NCI-H510A treated with DMSO at 0.1 percent for 48 hours (cell line): ENCODE data around the gene FKBP2.
"Not testable (repeated sequence)": the region's sequence is repeated elsewhere in the genome, so short reads cannot be mapped to it uniquely, and the experiment has no call there.

Source experiments
- DNase-seq: peaks from one replicate; lab custom pipeline; 2025; lab: John Stamatoyannopoulos, UW

The FKBP2 gene

DNA sequence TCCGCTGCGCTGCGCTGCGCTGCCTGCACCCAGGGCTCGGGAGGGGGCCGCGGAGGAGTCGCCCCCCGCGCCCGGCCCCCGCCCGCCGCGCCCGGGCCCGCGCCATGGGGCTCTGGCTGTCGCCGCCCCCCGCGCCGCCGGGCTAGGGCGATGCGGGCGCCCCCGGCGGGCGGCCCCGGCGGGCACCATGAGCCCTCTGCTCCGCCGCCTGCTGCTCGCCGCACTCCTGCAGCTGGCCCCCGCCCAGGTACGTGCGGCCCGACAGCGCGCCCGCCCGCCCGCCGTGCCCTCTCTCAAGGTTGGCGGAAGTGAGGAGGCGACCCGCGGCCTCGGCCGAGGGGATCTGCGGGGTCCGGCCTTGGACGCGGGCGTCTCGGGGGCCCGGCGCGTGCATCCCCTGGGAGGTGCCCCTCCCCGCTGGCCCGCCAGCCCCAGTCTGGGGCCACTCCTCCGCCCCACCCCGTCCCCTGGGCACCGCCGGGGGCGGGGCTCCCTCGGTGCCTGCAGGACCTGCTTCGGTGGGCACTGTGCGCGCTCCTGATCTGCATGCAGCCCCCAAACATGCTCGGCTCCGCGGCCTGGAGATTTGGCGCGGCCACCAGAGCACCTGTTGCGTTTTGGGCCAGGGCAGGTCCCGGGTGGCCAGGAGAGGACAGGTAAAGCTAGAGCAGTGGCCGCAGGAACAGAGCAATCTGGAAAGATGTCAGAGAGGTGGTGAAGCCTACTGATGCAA lies 6.1 kb upstream of the FKBP2 start:
- no peak for DNase-seq

DNA sequence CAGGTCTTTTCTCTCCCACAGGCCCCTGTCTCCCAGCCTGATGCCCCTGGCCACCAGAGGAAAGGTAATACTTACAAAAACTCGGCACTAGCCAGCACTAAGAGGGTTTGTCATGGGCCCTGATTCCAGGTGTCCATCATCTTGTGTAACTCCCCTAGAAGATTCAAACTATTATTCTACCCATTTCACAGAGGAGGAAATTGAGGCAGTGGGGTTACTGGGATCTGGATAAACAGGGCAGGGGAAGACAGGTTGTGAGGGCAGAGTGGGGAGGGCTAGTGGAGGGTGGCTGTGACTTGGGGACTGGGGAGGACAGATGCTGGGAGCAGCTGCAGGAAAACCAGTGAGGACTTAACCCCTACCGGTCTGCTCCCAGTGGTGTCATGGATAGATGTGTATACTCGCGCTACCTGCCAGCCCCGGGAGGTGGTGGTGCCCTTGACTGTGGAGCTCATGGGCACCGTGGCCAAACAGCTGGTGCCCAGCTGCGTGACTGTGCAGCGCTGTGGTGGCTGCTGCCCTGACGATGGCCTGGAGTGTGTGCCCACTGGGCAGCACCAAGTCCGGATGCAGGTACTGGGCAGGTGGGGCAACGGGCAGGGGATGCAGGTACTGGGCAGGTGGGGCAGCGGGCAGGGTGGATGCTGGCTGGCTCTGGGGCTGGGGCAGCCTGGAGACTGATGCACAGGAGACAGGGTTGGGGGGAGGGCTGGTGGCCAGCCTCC lies 5.3 kb upstream of the FKBP2 start:
- DNase-seq, result no peak

DNA sequence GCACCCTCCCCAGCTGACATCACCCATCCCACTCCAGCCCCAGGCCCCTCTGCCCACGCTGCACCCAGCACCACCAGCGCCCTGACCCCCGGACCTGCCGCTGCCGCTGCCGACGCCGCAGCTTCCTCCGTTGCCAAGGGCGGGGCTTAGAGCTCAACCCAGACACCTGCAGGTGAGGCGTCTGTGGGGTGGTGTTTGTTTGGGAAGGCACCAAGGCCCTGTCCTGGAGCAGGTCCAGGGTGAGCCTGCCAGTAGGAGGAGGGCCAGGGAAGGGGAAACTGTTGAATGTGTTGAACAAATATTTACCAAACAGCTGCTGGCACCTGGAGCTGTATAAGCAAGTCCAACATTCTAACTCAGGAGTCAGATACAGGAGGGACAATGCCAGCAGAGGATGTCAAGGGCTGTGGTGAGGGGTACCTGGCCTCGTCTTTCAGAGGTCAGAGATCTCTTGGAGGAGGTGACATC lies 3.4 kb upstream of the FKBP2 start:
- peak; percentile 95 for DNase-seq

DNA sequence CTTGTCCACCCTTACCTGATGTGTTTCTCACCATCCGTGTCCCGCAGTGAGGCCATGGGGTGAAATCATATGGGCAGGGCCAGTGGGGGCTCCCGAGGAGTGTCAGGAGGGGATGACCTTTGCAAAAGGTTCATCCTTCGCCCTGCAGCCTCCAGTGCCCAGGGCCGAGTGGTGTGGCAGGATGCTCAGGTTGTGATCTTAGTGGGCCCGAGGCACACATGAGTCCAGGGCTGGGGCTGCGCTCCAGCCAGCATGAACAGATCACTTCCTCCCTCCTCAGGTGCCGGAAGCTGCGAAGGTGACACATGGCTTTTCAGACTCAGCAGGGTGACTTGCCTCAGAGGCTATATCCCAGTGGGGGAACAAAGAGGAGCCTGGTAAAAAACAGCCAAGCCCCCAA lies 2.8 kb upstream of the FKBP2 start:
- peak; percentile 28 for DNase-seq

DNA sequence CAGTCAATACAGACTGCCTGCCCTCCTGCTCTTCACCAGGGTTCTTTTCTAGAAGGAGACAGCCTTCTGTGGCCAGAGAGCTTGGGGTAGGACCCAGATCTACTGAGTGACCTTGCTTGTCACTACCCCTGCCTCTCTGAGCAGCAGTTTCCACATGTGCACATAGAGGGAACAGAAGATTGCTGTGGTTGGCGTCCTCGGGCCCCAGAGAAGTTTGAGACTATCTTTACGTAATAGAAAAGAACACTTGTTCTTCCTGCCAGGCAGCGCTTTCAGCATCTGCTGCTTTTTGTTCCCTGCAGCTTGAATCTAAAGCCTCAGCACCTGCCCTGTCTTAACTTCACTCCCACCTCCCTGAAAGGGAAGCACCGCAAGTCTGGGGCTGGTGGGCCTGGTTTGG lies 1.9 kb upstream of the FKBP2 start:
- no peak for DNase-seq

DNA sequence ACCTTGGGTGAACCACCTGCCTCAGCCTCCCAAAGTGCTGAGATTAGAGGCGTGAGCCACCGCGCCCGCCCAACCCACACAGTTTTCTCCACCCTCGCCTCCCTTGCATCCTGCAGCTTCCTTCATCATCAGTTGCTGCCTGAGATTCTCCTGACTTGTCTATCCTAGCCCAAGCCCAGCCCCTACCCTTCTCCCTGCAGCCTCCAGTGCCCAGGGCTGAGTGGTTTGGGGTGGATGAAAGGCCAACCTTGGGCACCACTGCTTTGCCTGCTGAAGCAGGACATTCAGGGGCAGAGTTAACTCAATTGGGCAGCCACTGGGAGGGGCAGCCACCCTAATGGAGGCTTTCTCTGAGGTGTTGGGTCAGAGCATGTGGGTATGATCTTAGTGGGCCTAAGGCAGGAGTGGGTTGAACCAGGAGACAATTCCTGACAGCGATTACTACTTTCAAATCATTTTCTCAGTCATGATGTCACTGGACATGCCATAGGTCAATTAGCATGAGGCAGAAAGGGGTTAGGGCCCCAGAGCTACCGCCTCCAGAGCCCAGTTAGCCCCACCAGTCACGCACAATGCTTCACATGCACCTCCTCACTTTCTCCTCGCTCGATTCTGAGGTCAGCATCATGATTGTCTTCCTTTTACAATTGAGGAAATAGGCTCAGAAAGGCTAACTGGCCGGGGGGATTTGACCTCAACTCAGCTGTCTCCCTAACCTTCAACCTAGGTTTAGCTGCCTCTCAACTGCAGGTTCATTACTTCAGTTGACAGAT lies 1.0 kb upstream of the FKBP2 start:
- no peak for DNase-seq

DNA sequence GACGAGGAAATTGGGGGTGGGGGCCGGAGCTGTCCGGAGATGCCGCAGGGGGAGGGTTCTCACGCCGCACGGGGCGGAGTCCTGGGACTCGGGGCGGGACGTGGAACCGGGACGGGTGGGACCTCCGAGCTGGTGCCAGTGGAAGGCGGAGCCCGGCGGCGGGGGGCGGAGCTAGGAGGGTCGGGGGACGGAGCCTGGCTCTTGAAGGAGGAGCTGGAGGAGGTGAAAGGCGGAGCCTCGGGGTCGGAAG lies 271 bp downstream of the FKBP2 start:
- no peak for DNase-seq

DNA sequence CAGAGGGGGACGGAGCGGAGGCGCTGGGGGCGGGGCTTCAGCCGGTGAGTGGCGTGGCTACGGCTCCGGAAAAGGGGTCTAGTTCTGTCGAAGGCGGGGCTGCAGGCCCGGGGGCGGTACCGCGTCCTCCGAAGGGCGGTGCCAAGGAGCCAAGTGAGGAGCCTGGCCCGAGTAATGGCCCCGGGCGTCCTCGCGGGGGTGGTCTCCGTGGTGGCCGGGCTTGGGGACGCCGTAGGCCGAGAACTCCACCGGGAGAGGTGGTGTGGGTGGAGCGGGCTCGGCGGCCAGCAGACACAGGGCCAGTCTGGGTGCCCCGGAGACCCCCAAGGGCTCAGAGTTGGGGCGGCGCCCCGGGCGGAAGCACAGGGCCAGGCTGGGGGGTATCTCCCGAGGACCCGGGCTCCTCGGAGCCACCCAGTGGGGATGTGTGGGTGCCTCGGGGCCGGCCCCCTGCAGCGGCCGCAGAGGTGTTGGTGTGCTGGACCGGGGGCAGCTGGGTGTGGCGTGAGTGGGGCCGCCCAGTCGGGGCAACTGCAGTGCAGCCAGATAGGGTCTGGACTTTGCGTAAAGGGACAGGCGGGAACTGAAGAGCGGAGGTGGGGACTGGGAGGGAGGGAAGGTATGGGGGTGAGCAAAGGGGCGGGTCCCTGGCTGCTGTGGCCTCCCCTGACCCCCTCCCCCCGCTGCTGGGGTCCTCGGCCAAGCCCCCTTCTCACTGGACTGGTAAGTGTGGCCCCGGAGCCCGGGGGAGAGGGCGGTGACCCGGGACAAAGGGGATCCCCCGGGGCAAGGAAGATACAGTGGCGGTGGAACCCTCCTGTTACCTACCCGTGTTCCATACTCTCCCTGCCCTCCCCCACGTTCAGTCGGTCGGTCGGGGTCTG lies 838 bp downstream of the FKBP2 start:
- DNase-seq, result peak; percentile 97

DNA sequence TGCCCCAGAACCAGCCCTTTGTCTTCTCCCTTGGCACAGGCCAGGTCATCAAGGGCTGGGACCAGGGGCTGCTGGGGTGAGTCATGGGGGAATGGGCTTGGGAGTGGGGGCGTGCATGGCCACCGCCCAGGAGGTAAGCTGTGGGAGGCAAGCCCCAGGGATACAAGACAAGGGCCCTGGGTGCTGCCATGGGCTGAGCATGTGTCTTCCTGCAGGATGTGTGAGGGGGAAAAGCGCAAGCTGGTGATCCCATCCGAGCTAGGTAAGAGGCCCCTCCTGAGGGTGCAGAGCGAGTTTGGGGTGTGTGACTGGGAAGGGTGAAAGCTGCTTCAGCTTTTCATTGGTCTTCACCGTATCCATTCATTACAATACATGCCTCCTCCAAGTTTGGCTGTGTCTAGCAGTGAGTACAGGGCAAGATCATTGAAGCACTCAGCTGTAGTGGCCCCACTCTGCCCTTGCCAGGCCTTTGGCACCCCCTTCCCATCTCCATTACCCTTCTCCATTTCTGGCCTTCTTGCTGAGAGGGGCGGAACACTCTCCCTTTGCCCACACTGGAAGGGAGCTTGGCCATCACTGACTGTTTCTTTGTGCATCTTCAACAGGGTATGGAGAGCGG lies 2.5 kb downstream of the FKBP2 start:
- DNase-seq, result no peak

DNA sequence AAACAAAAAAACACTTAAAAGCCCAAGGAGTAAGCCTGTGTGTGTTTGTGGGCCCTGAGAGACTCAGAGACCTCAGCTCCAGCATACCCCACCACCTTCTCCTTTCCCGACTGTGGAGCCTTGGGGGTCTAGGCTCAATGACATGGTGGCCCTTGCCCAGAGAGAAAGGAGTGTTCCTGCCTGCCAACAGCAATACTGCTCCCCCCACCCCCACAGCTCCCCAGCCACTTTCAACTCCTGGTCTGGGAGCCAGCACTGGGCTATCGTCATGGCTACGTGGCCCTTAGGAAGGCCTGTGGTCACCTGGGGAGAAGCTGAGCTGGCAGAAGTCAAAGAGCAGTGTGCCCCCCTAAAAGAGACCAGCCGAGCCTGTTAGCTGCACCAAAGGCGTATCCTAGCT lies 3.2 kb downstream of the FKBP2 start:
- DNase-seq, result no peak

DNA sequence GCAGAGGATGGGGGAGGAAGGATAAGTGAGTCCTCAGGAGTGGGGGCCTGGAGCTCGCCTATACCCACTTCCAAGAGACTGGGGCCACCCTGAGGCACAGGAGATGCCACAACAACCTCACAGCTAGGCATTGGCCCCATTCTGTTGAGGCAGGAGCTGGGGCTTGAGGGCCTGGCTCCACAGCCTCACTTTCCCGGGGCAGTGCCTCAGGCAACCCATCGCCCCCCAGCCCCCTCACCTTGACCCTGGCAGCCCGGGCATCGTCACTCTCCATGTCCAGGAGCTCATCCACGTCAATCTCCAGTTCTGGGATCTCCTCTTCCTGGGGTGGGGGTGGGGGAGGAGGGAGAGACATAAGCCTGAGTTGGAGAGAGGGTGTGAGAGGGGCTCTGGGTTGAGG lies 4.1 kb downstream of the FKBP2 start:
- no peak for DNase-seq

DNA sequence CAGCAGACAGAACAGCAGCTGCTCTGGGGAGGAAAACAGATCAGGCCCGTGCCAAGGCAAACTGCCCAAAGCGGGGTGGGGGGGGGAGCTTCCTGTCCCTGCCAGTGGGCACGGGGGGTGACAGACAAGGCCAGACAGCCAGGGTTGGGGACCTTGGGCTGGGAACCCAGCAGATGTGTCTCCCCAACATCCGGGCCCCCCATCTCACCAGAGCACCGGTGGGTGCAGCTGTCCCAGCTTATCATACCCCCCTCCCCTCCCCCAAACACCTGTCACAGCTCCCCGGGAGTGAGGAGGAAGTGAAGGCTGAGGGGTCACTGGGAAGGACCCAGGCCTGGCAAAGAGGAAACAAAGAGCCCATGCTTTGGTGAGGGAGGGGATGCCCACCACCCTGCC lies 4.5 kb downstream of the FKBP2 start:
- no peak for DNase-seq

DNA sequence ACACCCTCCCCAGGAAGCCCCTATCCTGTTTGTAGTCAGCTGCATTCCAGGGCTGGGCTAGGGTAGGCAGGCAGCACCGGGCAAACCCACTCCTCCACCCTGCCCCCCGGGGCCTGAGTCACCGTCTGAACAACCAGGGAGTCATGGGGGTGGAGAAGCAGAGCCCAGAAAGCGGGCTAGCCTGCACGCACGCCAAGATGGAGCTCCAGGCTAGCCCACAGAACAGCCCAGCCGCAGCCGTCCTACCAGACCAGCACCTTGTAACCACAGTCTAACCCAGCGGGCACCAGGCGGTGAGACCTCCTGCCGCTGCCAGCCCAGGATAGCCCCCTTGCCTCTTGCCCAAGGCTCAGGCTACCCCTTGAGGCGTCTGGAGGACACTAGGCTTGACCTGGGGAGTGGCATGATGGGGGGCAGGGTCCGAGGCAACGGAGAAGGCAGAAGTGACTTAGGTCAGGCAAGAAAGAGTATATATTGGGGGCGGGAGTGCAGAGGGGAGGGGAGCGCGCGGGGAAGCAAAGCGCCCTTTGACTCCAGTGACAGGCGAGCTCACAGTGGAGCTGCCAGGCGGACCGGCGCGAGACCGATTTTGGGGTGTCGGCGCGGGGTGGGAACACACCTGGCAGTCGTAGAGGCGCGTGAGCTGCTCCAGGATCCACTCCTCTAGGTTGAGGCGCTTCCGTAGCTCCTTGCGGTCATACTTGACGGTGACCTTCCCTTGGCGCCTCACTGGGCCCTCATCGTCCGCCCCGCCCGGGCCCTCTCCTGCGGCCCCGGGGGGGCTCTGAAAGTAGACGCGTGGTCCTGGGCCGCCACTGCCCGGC lies 5.1 kb downstream of the FKBP2 start:
- DNase-seq, result no peak

DNA sequence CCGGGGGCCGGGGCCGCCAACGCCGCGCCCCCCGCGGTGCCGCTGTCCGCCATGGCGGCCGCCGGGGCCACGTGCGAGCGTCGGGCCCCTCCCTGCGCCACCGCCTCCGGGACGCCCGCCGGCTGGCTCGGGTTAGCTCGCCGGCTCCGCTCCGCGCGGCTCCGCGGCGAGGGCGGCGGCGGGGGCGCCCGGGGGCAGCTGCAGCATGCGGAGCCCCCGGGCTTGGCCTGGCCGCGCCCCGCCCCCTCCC lies 5.7 kb downstream of the FKBP2 start:
- not testable (repeated sequence) for DNase-seq

DNA sequence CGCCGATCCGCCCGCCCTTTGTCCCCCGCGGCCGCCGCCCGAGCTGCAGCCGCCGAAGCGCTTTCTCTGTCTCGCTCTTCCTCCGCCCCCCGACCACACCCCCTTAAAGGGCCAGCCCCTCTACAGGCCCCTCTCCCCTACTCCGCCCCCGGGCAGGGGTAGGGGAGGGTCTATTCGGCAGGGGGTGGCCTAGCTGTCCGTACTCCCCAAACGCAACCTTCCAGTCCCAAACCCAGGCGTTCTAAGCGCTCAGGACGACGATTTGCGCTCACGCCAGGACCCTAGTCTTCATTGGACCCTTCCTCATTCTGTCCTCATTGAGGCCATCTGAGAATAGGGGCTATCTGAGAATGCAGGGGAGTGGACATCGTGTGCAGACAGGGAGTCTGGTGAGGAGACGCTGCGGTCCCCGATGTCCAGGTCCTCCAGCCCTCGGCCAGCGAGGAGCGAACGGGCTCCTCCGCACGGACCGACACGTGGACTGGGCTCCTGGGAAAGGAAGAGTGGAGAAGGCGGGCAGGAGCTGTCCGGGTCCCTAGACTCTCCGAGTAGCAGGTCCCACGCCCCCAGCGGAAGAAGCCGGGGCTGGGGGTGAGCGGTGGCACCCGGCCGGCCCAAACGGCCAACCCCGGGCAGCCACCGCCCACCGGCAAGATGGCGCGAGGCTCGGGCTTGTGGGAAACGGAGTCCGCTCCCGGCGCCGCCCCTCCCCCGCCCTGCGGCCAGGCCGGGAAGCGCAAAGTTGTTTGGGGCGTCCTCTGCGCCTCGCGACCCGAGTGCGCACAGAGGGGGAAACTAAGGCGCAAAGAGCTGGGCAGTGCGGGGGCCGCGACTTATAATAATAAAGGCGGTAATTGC lies 6.2 kb downstream of the FKBP2 start, which contains the start of gene PPP1R14B:
Gene PPP1R14B, minus strand, starts transcription at position 73 of the 858 bp plus-strand sequence. CDS start 270 bp downstream, outside the sequence.
- DNase-seq, result peak; percentile 86

DNA sequence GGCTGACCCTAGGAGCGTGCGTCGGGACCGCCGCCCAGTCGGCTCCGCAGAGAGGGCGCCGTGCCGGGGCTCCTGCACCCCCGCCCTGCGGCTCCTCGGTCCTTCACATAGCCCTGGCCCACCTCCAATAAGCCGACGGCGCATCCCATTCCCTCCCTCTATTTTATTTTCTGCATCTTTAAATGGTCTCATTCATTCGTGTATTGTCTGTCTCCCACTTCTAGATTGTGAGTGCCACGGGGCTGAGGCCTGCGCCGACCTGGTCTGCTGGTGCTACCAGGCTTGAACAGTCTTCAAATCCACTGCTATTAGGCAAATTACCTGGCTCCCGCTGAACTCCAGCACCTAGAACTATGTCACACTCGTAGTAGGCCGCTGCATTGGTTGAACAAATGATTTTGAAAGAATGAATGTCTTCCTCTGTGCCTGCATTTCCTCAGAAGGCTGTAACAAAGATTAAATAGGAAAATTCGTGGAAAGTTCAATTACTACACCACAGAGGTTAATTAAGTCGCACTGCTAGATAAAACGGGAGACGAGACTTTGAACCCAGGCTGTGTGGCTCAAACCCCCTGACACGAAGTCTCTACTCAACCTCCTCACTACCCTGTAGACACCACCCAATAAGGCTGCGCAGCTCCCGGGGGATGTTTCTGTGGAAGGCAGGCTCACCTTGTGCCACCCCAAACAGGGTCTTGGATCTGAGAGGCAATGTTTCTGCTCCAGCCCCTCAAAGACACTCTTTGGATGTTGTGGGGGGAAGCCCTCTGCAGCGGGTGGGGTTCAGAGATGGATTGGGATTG lies 7.0 kb downstream of the FKBP2 start:
- DNase-seq, result peak; percentile 72

DNA sequence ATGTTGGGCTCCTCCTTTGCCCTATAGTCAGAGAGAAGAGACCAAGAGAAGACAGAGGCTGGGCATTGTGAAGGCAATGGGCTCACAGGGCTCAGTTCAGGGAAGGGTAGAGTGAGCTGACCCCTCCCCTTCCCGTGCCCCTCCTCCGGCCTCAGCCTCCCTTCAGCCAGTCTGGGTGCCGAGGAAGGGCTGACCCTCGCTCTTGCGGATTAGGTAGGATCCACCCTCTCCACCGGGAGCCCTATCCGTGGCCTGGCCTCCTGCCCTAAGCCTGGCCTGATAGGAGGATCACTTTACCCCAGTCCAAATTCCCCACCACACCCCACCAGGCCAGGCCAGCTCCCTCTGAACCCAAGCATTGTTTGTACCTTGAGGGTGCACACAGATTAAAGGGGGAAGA lies 7.7 kb downstream of the FKBP2 start:
- no peak for DNase-seq

DNA sequence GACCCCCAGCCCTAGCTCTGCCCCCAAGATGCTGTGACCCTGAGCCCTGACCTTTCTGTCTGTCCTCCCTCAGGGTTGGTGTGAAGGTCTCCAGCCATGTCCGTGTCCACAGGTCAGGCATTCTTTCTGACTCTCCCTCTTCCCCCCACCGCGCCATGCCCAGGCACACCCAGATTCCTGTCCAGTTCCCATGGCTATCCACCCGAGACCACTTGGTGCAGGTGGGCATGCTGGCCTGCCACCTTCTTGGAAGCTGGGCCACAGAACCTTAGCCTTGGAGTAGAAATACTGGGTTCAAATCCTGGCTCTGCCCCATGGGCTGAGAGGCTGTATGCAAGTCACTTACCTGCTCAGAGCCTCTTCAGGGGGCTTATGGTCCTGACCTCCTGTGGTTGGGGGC lies 8.1 kb downstream of the FKBP2 start:
- DNase-seq, result no peak
